ENCODE results near the gene ANXA6.
"Not testable (repeated sequence)": the region's sequence is repeated elsewhere in the genome, so short reads cannot be mapped to it uniquely, and the experiment has no call there.

ANXA6 gene

GRCh38 chr5:151181818-151182523 is 24.4 kb upstream of the ANXA6 start:
- in situ Hi-C loops (cut with MboI; ENCODE audit: low sequenced_read_pairs), result no loop called here

GRCh38 chr5:151180291-151180690 is 22.7 kb upstream of the ANXA6 start:
- in situ Hi-C loops (cut with MboI; ENCODE audit: low sequenced_read_pairs), result no loop called here

- in situ Hi-C loops (cut with MboI; ENCODE audit: low sequenced_read_pairs), result no loop called here
These were observed 21.9 kb upstream of the ANXA6 start for GRCh38 chr5:151179489-151179840.

GRCh38 chr5:151178777-151179488 is 21.4 kb upstream of the ANXA6 start:
- in situ Hi-C loops (cut with MboI; ENCODE audit: low sequenced_read_pairs), result no loop called here

GRCh38 chr5:151178372-151178771 is 20.8 kb upstream of the ANXA6 start:
- in situ Hi-C loops (cut with MboI; ENCODE audit: low sequenced_read_pairs), result no loop called here

GRCh38 chr5:151176268-151176667 is 18.7 kb upstream of the ANXA6 start:
- in situ Hi-C loops (cut with MboI; ENCODE audit: low sequenced_read_pairs), result not testable (repeated sequence)

GRCh38 chr5:151174612-151175101 is 17.1 kb upstream of the ANXA6 start:
- in situ Hi-C loops (cut with MboI; ENCODE audit: low sequenced_read_pairs), result no loop called here

- in situ Hi-C loops (cut with MboI; ENCODE audit: low sequenced_read_pairs), result no loop called here
These were observed 16.4 kb upstream of the ANXA6 start for GRCh38 chr5:151173711-151174611.

GRCh38 chr5:151171529-151171928 is 13.9 kb upstream of the ANXA6 start:
- in situ Hi-C loops (cut with MboI; ENCODE audit: low sequenced_read_pairs), result no loop called here

- in situ Hi-C loops (cut with MboI; ENCODE audit: low sequenced_read_pairs), result no loop called here
These were observed 11.2 kb upstream of the ANXA6 start for GRCh38 chr5:151168602-151169344.

- in situ Hi-C loops (cut with MboI; ENCODE audit: low sequenced_read_pairs), result no loop called here
These were observed 9.4 kb upstream of the ANXA6 start for GRCh38 chr5:151167022-151167421.

- in situ Hi-C loops (cut with MboI; ENCODE audit: low sequenced_read_pairs), result no loop called here
These were observed 7.3 kb upstream of the ANXA6 start for GRCh38 chr5:151164687-151165392.

- in situ Hi-C loops (cut with MboI; ENCODE audit: low sequenced_read_pairs), result no loop called here
These were observed 5.2 kb upstream of the ANXA6 start for GRCh38 chr5:151162776-151163175.

- in situ Hi-C loops (cut with MboI; ENCODE audit: low sequenced_read_pairs), result no loop called here
These were observed 2.2 kb upstream of the ANXA6 start for GRCh38 chr5:151159649-151160373.

GRCh38 chr5:151158287-151158661 is 695 bp upstream of the ANXA6 start:
- in situ Hi-C loops (cut with MboI; ENCODE audit: low sequenced_read_pairs), result no loop called here

GRCh38 chr5:151156507-151157420 is 815 bp downstream of the ANXA6 start:
- in situ Hi-C loops (cut with MboI; ENCODE audit: low sequenced_read_pairs), result no loop called here

- in situ Hi-C loops (cut with MboI; ENCODE audit: low sequenced_read_pairs), result no loop called here
These were observed 1.6 kb downstream of the ANXA6 start for GRCh38 chr5:151155775-151156506.

All from hTERT RPE-1 (cell line).